RWPE1 (cell line): ENCODE measurements around the gene CCL20.
"Not testable (repeated sequence)": the region's sequence is repeated elsewhere in the genome, so short reads cannot be mapped to it uniquely, and the experiment has no call there.

Experiments used
- CTCF ChIA-PET: fragments of 350-600 bp; sonication (Branson Sonifier 250); formaldehyde crosslinking; extraction: SDS; loops from one replicate; lab custom pipeline; 2021; lab: Yijun Ruan, JAX
- POLR2A ChIA-PET: fragments of 400-600 bp; formaldehyde crosslinking; extraction: SDS; loops from one replicate; lab custom pipeline; 2020; ENCODE audit warnings: antibody characterized with exemption; ENCODE audit not compliant: low non-redundant PET; lab: Yijun Ruan, JAX
- DNase-seq: peaks from one replicate; pipeline ENCODE4 v3.0.0; 2012; ENCODE audit warnings: low spot score
- H3K27ac ChIP-seq: fragments of 450-650 bp; 2 replicates; pipeline ENCODE4 v1.5.1; 2017
- TF ChIP-seq, protein P1 (sequence below): fragments of 450-650 bp; conservative IDR thresholded peaks from 2 replicates; pipeline ENCODE4 v1.5.1; 2017; ENCODE audit warnings: low read depth, mild to moderate bottlenecking

Gene CCL20

DNA sequence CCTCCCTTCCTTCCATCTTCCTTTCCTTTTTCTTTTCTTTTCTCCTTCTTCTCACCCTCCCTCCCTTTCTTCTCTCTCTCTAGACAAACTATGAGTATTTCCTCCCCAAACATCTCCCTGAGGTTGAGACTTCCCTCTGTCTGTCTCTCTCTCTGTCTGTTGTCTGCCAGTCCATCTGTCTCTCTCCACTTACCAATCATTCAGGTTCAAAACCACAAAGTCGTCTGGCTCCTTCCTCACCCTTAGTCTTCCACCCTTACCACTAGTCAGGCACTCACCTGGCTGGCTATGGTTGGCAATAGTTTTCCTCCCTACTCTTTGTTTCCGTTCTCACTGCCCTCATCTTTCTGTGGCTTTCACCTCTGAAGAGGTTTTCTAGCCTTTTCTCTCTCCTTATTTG, 12.9 kb downstream of the CCL20 start:
- POLR2A ChIA-PET, result no interaction called here
- CTCF ChIA-PET, result no interaction called here
- TF ChIP-seq, protein P1, sequence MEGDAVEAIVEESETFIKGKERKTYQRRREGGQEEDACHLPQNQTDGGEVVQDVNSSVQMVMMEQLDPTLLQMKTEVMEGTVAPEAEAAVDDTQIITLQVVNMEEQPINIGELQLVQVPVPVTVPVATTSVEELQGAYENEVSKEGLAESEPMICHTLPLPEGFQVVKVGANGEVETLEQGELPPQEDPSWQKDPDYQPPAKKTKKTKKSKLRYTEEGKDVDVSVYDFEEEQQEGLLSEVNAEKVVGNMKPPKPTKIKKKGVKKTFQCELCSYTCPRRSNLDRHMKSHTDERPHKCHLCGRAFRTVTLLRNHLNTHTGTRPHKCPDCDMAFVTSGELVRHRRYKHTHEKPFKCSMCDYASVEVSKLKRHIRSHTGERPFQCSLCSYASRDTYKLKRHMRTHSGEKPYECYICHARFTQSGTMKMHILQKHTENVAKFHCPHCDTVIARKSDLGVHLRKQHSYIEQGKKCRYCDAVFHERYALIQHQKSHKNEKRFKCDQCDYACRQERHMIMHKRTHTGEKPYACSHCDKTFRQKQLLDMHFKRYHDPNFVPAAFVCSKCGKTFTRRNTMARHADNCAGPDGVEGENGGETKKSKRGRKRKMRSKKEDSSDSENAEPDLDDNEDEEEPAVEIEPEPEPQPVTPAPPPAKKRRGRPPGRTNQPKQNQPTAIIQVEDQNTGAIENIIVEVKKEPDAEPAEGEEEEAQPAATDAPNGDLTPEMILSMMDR, result no peak
- peak overlapping the region; percentile 86 for H3K27ac ChIP-seq
- DNase-seq, result no peak

DNA sequence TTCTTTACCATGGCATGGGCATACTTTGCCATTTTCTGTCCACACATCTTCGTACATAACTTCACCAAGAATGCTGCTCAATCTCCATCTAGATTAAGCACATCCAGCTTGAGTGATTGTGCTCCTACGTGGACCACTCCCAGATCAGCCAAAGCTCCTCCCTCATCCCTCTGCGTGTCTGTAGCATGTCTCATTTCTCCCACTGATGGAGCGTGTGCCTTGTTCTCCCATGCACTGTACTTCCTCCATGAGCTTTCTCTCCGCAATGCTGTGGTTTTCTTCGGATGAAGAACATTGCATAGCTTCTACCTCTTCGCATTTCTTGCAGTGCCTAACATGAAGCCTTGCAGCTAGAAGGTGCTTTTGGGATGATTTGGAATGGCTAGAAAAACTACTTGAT, 13.5 kb downstream of the CCL20 start:
- DNase-seq, result no peak
- POLR2A ChIA-PET, result no interaction called here
- TF ChIP-seq, protein P1, result no peak
- peak overlapping the region; percentile 86 for H3K27ac ChIP-seq
- CTCF ChIA-PET, result no interaction called here

DNA sequence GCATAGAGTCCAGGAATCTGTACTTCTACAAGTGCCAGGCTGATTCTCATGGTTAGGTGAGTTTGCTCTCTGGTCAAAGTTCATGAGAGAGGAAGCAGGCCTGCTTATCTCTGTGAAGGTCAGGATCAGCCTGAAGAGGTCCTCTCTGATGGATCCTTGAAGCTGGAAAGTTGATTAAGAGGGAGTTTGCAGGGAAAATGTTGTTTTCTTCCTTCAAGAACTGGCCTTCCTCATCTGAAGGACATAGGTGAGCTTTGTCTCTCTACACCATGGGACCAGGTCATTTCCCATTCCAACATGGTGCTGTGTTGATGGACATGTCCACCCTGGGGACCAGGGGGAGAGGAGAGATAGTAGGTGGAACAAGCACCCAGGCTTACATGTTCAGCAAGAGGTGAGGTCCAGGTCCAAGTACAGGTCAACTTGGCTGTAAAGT, 14.9 kb downstream of the CCL20 start:
- ChIA-PET POLR2A (no interaction called here), CTCF (interaction anchor here (0.6 kb wide), 1 partner anchor 170 kb away, joined by 5 read pairs; no protein-coding TSS in a partner anchor)
- no peak overlapping the region for H3K27ac ChIP-seq
- no peak for DNase-seq
- TF ChIP-seq, protein P1, result no peak

DNA sequence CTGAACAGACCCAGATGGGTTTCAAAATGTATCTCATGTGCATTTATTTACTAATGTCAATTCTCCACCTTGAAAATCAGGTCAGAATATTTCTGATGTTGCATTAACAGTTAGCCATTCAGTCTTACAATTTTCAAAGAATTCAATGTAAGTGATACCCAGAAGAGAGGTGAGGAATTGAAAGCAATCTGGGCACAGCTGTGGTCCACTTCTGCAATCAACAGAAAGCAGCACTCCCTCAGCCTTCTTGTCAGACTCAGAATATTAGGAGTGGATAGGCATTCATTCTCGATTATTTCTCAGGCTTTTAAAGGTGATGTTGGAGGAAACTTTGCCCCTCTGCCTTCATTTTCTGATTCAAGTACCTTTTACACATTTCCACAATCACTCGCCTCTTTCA, 15.7 kb downstream of the CCL20 start:
- CTCF ChIA-PET, result no interaction called here

DNA sequence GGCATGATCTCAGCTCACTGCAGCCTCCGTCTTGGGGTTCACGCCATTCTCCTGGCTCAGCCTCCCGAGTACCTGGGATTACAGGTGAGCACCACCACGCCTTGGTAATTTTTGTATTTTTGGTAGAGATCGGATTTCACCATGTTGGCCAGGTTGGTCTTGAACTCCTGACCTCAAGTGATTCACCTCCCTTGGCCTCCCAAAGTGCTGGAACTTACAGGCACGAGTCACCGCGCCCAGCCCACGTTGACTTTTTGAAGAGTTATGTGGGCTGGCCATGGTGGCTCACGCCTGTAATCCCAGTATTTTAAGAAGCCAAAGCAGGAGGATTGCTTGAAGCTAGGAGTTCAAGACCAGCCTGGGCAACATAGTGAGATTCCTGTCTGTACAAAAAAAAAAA, 20.8 kb downstream of the CCL20 start:
- H3K27ac ChIP-seq, result no peak overlapping the region
- ChIA-PET POLR2A (no interaction called here), CTCF (interaction anchor here (0.6 kb wide), 1 partner anchor 69 kb away, joined by 3 read pairs; no protein-coding TSS in a partner anchor)
- TF ChIP-seq, protein P1, result no peak
- DNase-seq, result no peak

More for the DNA sequence above, 15.7 kb downstream of the CCL20 start:
- POLR2A ChIA-PET, result no interaction called here
- no peak for DNase-seq
- no peak overlapping the region for H3K27ac ChIP-seq
- TF ChIP-seq, protein P1, result no peak

DNA sequence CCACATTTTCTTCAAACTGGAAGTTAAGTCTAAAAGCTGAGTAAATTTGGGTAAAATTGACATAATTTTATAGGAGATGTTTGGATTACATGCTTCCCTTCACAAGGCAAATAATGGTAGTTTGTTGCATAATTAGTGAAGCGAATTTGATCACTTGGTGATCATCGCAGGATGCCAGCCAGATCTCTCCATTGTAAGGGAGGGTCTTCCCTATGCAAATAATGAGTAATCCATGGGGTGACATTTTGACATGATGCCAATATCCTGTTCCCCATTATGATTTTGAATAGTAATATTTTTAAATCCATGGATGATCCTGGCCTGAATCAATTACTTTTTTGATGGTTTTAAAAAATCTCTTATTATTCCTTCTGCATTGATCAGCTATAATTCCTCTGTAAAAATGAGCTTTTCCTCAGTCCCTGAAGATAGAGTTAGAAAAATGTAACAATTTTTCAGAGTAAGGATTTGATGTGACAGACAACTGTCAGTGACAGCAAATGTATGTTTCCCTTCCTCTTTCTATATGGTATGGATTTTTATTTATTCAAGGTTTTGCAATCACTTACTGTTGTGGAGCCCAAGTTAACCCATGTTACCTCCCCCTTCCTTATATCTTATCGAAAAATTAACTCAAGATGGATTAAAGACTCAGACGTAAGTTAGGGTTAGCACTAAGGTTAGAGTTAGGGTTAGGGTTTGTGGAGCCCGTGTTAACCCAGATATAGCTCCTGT, 21.4 kb downstream of the CCL20 start:
- ChIA-PET CTCF (no interaction called here), POLR2A (no interaction called here)
- no peak overlapping the region for H3K27ac ChIP-seq
- TF ChIP-seq, protein P1, result no peak
- DNase-seq, result no peak

DNA sequence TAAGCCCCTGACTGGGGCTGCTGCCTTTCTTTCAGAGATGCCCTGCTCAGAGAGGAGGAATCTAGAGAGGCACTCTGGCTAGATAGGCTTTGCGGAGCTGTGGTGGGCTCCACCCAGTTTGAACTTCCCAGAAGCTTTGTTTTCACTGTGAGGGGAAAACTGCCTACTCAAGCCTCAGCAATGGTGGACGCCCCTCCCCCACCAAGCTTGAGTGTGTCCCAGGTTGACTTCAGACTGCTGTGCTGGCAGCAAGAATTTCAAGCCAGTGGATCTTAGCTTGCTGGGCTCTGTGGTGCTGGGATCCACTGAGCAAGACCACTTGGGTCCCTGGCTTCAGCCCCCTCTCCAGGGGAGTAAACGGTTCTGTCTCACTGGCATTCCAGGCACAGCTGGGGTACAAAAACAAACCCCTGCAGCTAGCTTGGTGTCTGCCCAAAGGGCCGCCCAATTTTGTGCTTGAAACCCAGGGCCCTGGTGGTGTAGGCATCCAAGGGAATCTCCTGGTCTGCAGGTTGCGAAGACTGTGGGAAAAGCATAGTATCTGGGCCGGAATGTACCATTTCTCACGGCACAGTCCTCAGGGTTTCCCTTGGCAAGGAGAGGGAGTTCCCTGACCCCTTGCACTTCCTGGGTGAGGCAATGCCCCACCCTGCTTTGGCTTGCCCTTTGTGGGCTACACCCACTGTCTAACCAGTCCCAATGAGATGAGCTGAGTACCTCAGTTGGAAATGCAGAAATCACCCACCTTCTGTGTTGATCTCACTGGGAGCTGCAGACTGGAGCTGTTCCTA, 25.9 kb downstream of the CCL20 start:
- H3K27ac ChIP-seq, result peak overlapping the region; percentile 47
- peak; percentile 23 for DNase-seq
- CTCF ChIA-PET, POLR2A ChIA-PET: not testable (repeated sequence)
